ENCODE measurements around the gene SFXN2.

Gene SFXN2

GRCh38 chr10:102779680-102780526 lies 65.5 kb downstream of the SFXN2 start:
- peak in 2 of 3 donors; percentile 56 to 58 for DNase-seq

- no peak for DNase-seq
These were observed 66.0 kb downstream of the SFXN2 start for GRCh38 chr10:102780527-102780808.

GRCh38 chr10:102781090-102781920 lies 66.9 kb downstream of the SFXN2 start:
- DNase-seq: no peak

- DNase-seq: no peak
These were observed 67.6 kb downstream of the SFXN2 start for GRCh38 chr10:102781921-102782557.

GRCh38 chr10:102782673-102783551 lies 68.5 kb downstream of the SFXN2 start:
- DNase-seq: peak in 1 of 3 donors; percentile 52

- DNase-seq: peak in 2 of 3 donors; percentile 38 to 39
These were observed 69.1 kb downstream of the SFXN2 start for GRCh38 chr10:102783568-102783967.

GRCh38 chr10:102785818-102786217 lies 71.4 kb downstream of the SFXN2 start:
- peak; percentile 83 to 93 (median 91) for DNase-seq

GRCh38 chr10:102791754-102792395 lies 77.4 kb downstream of the SFXN2 start:
- no peak for DNase-seq
